ENCODE data around the gene FMN1. TPM values are rescaled to one million over a fixed set of nuclear protein-coding genes. Genes with fewer than 3 reads are reported as not detected.

The FMN1 gene
- total RNA-seq, 2 experiments from 2014 or later = not detected

DNA sequence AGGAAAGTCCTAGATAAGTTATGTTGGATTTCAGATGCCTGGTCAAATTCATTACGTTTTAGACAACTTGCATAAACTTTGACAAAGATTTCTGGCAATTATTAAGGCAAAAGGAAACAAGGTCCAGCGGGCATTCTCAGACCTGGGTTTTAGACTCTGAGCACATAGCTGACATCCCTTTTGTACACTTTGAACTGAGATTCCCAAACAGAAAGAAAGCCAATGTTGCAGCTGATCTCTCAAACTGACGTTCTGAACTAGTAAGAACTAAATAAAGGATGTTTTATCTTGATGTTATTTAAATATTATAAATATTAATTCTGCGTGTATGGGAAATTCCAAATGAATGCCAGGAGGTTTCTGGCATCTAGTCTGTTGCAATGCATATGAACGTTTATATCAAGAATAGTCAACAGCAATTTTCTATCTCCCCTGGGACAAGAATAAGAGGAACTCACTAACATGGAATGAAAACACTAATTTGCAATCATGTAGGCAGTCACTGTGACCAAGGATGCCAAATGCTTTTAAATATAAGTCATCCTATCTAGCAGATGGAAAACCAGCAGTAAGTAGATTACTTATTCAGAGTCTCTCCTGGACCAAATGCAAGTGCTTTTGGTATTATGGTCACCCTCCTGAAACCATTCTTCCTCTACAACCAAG is 274.6 kb downstream of the FMN1 start:
- H3K9me3 Mint-ChIP-seq (ENCODE audit: low read depth) = no peaks in the 10 kb centered on the region
- no peak overlapping the region for H3K27ac Mint-ChIP-seq
- no peaks in the 10 kb centered on the region for H3K36me3 Mint-ChIP-seq
- H3K27me3 Mint-ChIP-seq = no peaks in the 10 kb centered on the region
- ATAC-seq (no peak), DNase-seq (no peak)
- CTCF ChIA-PET = no interaction called here
- no peaks in the 10 kb centered on the region for H3K4me1 Mint-ChIP-seq
- no peak overlapping the region for H3K4me3 Mint-ChIP-seq

- Mint-ChIP-seq H3K4me1 (no peaks in the 10 kb centered on the region), H3K9me3 (ENCODE audit: low read depth) (no peaks in the 10 kb centered on the region), H3K27ac (no peak overlapping the region), H3K36me3 (no peaks in the 10 kb centered on the region), H3K4me3 (no peak overlapping the region), H3K27me3 (no peaks in the 10 kb centered on the region)
- no peak for ATAC-seq
- CTCF ChIA-PET = no interaction called here
- DNase-seq = no peak
These were observed 276.0 kb downstream of the FMN1 start for GRCh38 chr15:32918547-32918946.

GRCh38 chr15:32910839-32911238 is 283.7 kb downstream of the FMN1 start:
- Mint-ChIP-seq H3K27ac (no peak overlapping the region), H3K27me3 (no peaks in the 10 kb centered on the region), H3K4me3 (no peak overlapping the region), H3K36me3 (no peaks in the 10 kb centered on the region), H3K4me1 (no peaks in the 10 kb centered on the region), H3K9me3 (ENCODE audit: low read depth) (no peaks in the 10 kb centered on the region)
- DNase-seq (no peak), ATAC-seq (no peak)
- CTCF ChIA-PET = no interaction called here

DNA sequence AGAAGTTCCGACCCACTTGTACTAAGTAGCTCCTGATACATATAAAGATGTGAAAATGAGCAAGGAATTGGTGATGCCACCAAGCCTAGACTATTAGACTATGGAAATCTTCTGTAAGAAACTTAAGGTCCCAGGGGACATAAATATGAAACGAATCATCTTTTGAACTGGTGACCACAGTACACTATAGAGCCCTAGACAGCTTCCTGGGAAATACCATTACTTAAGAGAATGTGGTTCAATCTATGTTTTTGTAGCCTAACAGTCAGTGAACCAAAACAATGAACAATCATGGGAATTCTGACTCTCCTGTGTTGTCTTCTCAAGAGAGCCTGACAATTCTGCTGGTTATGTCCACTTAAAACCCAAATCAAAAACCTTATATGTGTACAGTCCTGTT is 285.1 kb downstream of the FMN1 start:
- Mint-ChIP-seq H3K27ac (no peak overlapping the region), H3K36me3 (no peaks in the 10 kb centered on the region), H3K4me3 (no peak overlapping the region), H3K27me3 (no peaks in the 10 kb centered on the region), H3K4me1 (no peaks in the 10 kb centered on the region), H3K9me3 (ENCODE audit: low read depth) (no peaks in the 10 kb centered on the region)
- CTCF ChIA-PET = no interaction called here
- DNase-seq = no peak
- ATAC-seq = no peak

GRCh38 chr15:32908872-32909271 is 285.6 kb downstream of the FMN1 start:
- no peak overlapping the region for H3K27ac Mint-ChIP-seq
- ATAC-seq = no peak
- CTCF ChIA-PET = no interaction called here

DNA sequence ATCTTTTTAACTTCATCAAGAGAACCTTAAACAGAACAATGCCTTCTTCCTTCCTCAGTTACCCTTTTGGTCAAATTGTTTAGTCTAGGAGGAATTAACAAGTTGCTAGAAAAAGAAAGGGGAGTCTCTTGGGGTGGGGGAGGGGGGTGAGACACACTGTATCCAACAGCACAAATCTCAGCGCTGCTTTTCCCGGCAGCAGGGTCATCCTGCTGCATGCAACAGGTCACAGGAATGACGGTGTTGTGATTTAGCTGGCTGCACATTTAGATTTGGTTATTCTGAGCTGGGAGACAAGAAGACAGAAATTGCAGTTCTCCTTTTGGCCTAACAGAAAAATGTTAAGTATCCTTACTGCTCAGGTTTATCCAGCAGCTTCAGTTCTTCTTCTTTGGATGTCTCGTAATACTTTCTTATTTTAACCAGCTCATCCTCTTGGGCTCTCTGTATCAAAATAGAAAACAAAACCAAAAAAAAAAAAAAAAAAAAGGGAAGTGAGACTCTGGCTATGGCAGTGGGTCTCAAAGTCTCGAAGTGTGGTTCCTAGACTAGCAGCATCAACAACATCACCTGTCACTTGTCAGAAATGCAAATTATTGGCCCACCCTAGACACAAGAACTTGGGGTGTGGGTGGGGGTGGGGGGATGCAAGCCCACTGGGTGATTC is 286.2 kb downstream of the FMN1 start:
- no peak for ATAC-seq
- DNase-seq = no peak
- H3K27ac Mint-ChIP-seq = no peak overlapping the region
- H3K4me3 Mint-ChIP-seq = no peak overlapping the region
- no peaks in the 10 kb centered on the region for H3K4me1 Mint-ChIP-seq
- no peaks in the 10 kb centered on the region for H3K36me3 Mint-ChIP-seq
- no peaks in the 10 kb centered on the region for H3K27me3 Mint-ChIP-seq
- no peaks in the 10 kb centered on the region for H3K9me3 Mint-ChIP-seq (ENCODE audit: low read depth)
- CTCF ChIA-PET = no interaction called here

More at GRCh38 chr15:32908872-32909271, 285.6 kb downstream of the FMN1 start:
- DNase-seq = no peak
- Mint-ChIP-seq H3K27me3 (no peaks in the 10 kb centered on the region), H3K4me1 (no peaks in the 10 kb centered on the region), H3K36me3 (no peaks in the 10 kb centered on the region), H3K4me3 (no peak overlapping the region), H3K9me3 (ENCODE audit: low read depth) (no peaks in the 10 kb centered on the region)

GRCh38 chr15:32905481-32905880 is 289.0 kb downstream of the FMN1 start:
- H3K9me3 Mint-ChIP-seq (ENCODE audit: low read depth) = no peaks in the 10 kb centered on the region
- CTCF ChIA-PET = no interaction called here
- H3K36me3 Mint-ChIP-seq = no peaks in the 10 kb centered on the region

GRCh38 chr15:32904448-32904847 is 290.1 kb downstream of the FMN1 start:
- CTCF ChIA-PET = no interaction called here
- H3K27me3 Mint-ChIP-seq = peaks cover 4% of the 10 kb centered on the region
- H3K9me3 Mint-ChIP-seq (ENCODE audit: low read depth) = no peaks in the 10 kb centered on the region
- H3K4me3 Mint-ChIP-seq = no peak overlapping the region
- H3K27ac Mint-ChIP-seq = no peak overlapping the region
- no peaks in the 10 kb centered on the region for H3K4me1 Mint-ChIP-seq
- no peaks in the 10 kb centered on the region for H3K36me3 Mint-ChIP-seq
- ATAC-seq (no peak), DNase-seq (no peak)

More at GRCh38 chr15:32905481-32905880, 289.0 kb downstream of the FMN1 start:
- DNase-seq (no peak), ATAC-seq (no peak)
- Mint-ChIP-seq H3K27ac (no peak overlapping the region), H3K4me1 (no peaks in the 10 kb centered on the region), H3K27me3 (peaks cover 4% of the 10 kb centered on the region), H3K4me3 (no peak overlapping the region)

DNA sequence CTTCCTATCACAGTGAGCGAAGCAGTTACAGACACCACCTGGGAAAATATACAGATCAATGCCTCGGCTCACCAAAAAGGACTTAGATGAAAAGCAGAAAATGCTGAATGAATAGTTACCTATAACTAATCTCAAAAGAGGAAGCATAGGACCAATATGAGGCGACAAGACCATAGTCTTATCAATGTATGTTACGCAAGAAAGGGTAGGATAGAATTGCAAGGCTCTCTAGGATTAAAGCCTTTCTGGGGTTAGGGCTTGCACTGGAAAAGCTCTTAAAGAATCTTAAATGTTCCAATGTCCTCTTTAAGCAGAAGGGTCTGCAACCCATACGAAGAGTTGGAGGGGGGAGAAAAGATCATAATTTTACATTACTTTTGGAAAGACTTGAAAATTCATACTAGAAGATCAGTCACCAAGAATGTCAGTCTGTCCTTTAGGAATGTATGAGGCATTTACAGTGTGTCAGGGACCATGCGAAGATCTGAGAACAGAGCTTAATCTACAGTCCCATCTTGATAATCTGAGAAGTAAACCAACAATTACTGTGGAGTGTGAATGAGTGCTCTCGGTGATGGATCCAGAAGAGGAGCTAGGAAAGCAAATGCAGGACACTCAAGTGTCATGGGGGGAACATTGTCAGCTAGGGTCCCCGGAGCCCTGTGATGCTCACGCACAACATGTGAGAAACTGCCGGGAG is 290.8 kb downstream of the FMN1 start:
- CTCF ChIA-PET = no interaction called here
- H3K36me3 Mint-ChIP-seq = no peaks in the 10 kb centered on the region
- DNase-seq = no peak
- no peaks in the 10 kb centered on the region for H3K4me1 Mint-ChIP-seq
- peaks cover 4% of the 10 kb centered on the region for H3K27me3 Mint-ChIP-seq
- no peaks in the 10 kb centered on the region for H3K9me3 Mint-ChIP-seq (ENCODE audit: low read depth)
- ATAC-seq = no peak
- H3K4me3 Mint-ChIP-seq = no peak overlapping the region
- H3K27ac Mint-ChIP-seq = no peak overlapping the region

- CTCF ChIA-PET = no interaction called here
- Mint-ChIP-seq H3K36me3 (no peaks in the 10 kb centered on the region), H3K4me1 (no peaks in the 10 kb centered on the region), H3K4me3 (no peak overlapping the region), H3K27ac (no peak overlapping the region), H3K27me3 (peaks cover 4% of the 10 kb centered on the region), H3K9me3 (ENCODE audit: low read depth) (no peaks in the 10 kb centered on the region)
- ATAC-seq = no peak
- no peak for DNase-seq
These were observed 292.5 kb downstream of the FMN1 start for GRCh38 chr15:32901995-32902394.

GRCh38 chr15:32901192-32901591 is 293.3 kb downstream of the FMN1 start:
- ATAC-seq (no peak), DNase-seq (no peak)
- CTCF ChIA-PET = no interaction called here
- H3K27ac Mint-ChIP-seq = no peak overlapping the region
- H3K4me1 Mint-ChIP-seq = no peaks in the 10 kb centered on the region
- H3K36me3 Mint-ChIP-seq = no peaks in the 10 kb centered on the region
- no peak overlapping the region for H3K4me3 Mint-ChIP-seq
- H3K9me3 Mint-ChIP-seq (ENCODE audit: low read depth) = no peaks in the 10 kb centered on the region
- peaks cover 4% of the 10 kb centered on the region for H3K27me3 Mint-ChIP-seq

DNA sequence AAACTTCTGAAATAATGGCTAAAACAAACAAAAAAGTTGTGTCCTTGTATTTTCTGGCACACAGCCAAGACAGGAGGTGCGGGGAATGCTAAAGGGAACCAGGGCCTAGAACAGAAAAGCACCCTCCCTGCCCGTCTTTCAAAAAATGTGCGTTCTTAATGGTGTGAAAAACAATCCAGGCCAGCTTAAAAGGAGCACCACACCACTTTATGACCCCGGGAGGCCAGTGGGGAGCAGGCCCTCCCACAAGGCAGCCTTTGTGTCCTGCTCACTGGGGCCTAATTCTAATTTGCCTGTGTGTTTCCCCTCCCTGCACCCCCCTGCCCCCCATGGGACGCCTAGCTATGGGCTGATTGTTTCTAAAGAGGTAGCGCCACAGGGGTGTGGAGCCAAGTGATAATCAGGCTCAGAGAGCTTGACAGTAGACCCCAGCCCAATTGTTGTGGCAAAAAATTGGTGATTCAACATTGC is 295.4 kb downstream of the FMN1 start:
- H3K27me3 Mint-ChIP-seq = peaks cover 4% of the 10 kb centered on the region
- H3K9me3 Mint-ChIP-seq (ENCODE audit: low read depth) = no peaks in the 10 kb centered on the region
- CTCF ChIA-PET = no interaction called here
- no peak overlapping the region for H3K4me3 Mint-ChIP-seq
- ATAC-seq (no peak), DNase-seq (no peak)
- H3K4me1 Mint-ChIP-seq = no peaks in the 10 kb centered on the region
- H3K27ac Mint-ChIP-seq = no peak overlapping the region
- H3K36me3 Mint-ChIP-seq = no peaks in the 10 kb centered on the region

DNA sequence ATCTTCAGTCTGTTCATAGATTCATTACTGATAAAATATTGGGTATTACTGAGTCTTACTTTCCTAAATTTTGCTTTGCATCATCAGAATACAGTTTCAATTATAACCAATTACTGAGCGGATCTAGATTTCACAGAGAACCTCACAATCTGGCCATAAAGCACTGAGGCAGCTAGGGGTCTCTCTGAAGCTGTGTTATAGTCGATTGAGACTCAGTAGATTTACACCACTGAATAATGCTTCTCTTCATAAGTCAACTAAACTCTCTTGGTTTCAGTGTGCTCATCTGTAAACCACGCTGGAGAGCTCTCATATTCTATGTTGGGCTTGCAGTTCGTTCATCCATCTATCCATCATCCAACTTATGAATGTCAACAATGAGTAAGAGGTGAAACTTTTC is 296.1 kb downstream of the FMN1 start:
- Mint-ChIP-seq H3K36me3 (no peaks in the 10 kb centered on the region), H3K27ac (no peak overlapping the region)

DNA sequence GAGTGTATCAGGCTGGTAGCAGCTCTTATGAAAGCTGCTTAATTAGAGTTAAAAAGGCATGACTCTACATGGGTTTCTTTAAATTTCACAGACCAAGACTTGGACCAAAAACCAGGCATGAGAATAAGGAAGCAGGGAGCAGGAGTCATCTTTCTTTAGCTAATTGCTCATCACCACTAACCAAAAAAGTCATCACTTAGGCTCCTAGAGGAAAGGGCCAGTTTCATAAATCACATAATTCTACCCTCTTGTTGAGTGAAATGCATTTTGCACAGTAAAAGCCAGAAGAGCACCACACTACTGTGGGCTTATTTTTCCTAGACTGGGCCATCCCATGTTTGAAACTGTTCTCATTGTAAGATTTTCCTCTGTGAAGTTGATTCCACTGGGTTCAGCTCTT is 301.1 kb downstream of the FMN1 start:
- ATAC-seq (no peak), DNase-seq (no peak)
- CTCF ChIA-PET = no interaction called here
- Mint-ChIP-seq H3K27ac (no peak overlapping the region), H3K9me3 (ENCODE audit: low read depth) (no peaks in the 10 kb centered on the region), H3K36me3 (no peaks in the 10 kb centered on the region), H3K4me1 (no peaks in the 10 kb centered on the region), H3K4me3 (no peak overlapping the region), H3K27me3 (no peaks in the 10 kb centered on the region)

More for the DNA sequence above, 296.1 kb downstream of the FMN1 start:
- Mint-ChIP-seq H3K9me3 (ENCODE audit: low read depth) (no peaks in the 10 kb centered on the region), H3K4me1 (no peaks in the 10 kb centered on the region), H3K4me3 (no peak overlapping the region), H3K27me3 (peaks cover 4% of the 10 kb centered on the region)
- ATAC-seq (no peak), DNase-seq (no peak)
- CTCF ChIA-PET = no interaction called here

Measured in activated CD8-positive, alpha-beta memory T cell treated with anti-CD3 and anti-CD28 coated beads, Interleukin-2, amount 10 ng/mL, durations not matched to agents 7 days and 5 days (primary cell).